Esophagus squamous epithelium (tissue), 4 donors: Measurements from ENCODE around the gene SEPTIN7.

Source experiments
- POLR2A ChIP-seq, 4 donors: fragments of 450-650 bp; IDR thresholded peaks; one replicate each; pipeline ENCODE4 v1.6.1; 2017; ENCODE audit warnings: antibody characterized with exemption in 4 of 4, mild to moderate bottlenecking in 4 of 4, moderate library complexity in 3 of 4
- TF ChIP-seq, protein P1 (sequence below), 6 experiments: fragments of 450-650 bp in 4 of 6; fragments of 200-600 bp in 2 of 6; sonication (generic) in 2 of 6; IDR thresholded peaks; one replicate each; pipeline ENCODE4 v1.5.1; 2016 to 2019; ENCODE audit warnings: antibody characterized with exemption in 6 of 6, mild to moderate bottlenecking in 4 of 6, moderate library complexity in 4 of 6

DNA sequence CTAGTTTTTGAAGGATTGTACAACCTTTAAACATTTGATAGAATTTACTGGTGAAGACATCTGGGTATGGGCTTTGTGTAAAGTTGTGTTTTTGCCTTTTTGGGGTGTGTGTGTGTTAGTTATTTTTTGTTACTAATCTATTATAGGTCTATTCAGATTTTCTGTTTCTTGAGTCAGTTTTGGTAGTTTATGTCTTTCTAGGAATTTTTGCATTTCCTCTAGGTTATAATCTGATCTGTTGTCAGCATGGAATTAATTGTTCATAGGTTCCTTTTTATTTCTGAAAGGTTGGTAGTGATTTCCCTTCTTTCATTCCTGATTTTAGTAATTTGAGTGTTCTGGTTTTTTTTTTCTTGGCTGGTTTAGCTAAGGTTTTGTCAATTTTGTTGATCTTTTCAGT lies 17.7 kb downstream of the SEPTIN7 start:
- TF ChIP-seq POLR2A (IDR thresholded peaks at IDR 0.05) = no peak
- TF ChIP-seq, protein P1, sequence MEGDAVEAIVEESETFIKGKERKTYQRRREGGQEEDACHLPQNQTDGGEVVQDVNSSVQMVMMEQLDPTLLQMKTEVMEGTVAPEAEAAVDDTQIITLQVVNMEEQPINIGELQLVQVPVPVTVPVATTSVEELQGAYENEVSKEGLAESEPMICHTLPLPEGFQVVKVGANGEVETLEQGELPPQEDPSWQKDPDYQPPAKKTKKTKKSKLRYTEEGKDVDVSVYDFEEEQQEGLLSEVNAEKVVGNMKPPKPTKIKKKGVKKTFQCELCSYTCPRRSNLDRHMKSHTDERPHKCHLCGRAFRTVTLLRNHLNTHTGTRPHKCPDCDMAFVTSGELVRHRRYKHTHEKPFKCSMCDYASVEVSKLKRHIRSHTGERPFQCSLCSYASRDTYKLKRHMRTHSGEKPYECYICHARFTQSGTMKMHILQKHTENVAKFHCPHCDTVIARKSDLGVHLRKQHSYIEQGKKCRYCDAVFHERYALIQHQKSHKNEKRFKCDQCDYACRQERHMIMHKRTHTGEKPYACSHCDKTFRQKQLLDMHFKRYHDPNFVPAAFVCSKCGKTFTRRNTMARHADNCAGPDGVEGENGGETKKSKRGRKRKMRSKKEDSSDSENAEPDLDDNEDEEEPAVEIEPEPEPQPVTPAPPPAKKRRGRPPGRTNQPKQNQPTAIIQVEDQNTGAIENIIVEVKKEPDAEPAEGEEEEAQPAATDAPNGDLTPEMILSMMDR (IDR thresholded peaks at IDR 0.05) = no peak
